Measurements from ENCODE around the gene PRKAA1.
A peak's percentile ranks its signal among the peaks of the same experiment; 100 is the strongest.
"Not testable (repeated sequence)": the region's sequence is repeated elsewhere in the genome, so short reads cannot be mapped to it uniquely, and the experiment has no call there.

Gene PRKAA1

GRCh38 chr5:40825461-40826043, 27.4 kb upstream of the PRKAA1 start:
- DNase-seq, result not testable (repeated sequence)

GRCh38 chr5:40823459-40823858, 25.3 kb upstream of the PRKAA1 start:
- DNase-seq, result no peak

DNA sequence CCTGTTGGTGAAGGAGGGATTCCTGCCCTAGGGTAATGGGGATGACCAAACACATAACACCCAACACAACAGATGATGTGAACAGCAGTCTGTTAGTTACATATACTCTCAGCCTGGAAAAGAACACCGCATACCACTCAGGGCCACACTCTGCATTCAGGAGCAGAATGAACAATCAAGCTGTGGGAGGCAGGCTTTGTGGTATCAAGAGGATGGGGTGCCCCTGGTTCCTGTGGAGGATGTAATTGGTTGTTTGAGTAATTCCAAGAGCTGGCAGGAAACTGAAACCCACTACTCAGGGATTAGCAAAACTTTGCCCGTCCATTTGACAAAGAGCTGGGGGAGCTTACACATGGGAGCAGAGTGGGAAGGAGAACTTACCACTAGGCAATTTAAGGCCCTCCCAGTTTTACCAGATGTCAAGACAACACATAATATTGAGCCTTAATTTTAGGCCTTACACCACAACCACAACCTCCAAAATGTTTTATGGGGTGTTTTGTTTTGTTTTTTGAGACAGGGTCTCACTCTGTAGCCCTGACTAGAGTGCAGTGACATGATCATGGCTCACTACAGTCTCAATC, 15.6 kb upstream of the PRKAA1 start:
- DNase-seq, result no peak

GRCh38 chr5:40812125-40812524, 14.0 kb upstream of the PRKAA1 start:
- no peak for DNase-seq

- DNase-seq, result no peak
Observed at GRCh38 chr5:40801771-40802562, 3.8 kb upstream of the PRKAA1 start.

- DNase-seq, result no peak
Observed at GRCh38 chr5:40799258-40799657, 1.1 kb upstream of the PRKAA1 start.

DNA sequence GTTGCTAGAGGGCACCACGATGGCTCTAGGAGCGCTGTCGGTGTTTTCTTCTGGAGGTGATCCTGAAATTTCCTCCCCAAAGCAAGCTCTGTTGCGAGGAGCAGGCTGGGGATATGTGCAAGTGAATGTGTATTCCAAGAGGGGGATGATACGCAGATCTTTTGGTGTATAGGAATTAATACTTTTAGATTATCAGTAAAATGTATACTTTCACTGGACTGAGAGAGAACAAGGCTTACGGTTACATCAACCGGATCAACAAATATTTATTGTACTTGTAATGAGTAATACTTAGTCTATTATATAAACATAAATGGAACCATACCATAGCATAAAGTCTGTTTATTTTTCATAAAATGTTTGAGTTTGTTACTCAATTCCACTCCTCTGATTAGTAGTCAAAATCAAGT, 632 bp upstream of the PRKAA1 start:
- no peak for DNase-seq

- DNase-seq, result peak; percentile 65
Observed at GRCh38 chr5:40797273-40798011, 732 bp downstream of the PRKAA1 start.

GRCh38 chr5:40796487-40796889, 1.7 kb downstream of the PRKAA1 start:
- DNase-seq, result peak; percentile 63

GRCh38 chr5:40794877-40795276, 3.3 kb downstream of the PRKAA1 start:
- DNase-seq, result not testable (repeated sequence)

DNA sequence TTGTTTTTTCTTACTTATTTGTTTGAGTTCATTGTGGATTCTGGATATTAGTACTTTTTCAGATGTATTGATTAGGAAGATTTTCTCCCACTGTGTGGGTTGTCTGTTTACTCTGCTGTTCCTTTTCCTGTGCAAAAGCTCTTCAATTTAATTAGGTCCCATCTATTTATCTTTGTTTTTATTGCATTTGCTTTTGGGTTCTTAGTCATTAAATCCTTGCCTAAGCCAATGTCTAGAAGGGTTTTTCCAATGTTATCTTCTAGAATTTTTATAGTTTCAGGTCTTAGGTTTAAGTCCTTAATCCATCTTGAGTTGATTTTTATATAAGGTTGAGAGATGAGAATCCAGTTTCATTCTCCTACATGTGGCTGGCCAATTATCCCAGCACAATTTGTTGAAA, 3.8 kb downstream of the PRKAA1 start:
- not testable (repeated sequence) for DNase-seq

- not testable (repeated sequence) for DNase-seq
Observed at GRCh38 chr5:40792691-40793090, 5.5 kb downstream of the PRKAA1 start.

DNA sequence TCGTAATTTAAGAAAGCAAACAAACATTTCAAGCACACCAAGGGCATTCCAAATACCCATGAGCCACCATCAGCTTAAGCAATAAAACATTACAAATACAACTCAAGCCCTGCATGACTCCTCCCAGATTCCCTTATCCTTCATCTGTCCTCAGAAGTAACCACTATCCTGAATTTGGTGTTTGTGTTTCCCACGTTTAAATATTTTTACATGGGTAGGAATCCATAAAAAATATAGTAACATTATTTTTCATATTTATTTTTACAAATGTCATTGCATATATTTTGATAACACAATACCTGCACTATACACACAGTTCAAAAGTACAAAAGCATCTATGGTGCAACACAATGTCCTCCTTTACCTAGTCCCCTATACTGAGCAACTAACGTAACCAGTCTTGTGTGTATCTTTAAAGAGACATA, 6.4 kb downstream of the PRKAA1 start:
- DNase-seq, result no peak

DNA sequence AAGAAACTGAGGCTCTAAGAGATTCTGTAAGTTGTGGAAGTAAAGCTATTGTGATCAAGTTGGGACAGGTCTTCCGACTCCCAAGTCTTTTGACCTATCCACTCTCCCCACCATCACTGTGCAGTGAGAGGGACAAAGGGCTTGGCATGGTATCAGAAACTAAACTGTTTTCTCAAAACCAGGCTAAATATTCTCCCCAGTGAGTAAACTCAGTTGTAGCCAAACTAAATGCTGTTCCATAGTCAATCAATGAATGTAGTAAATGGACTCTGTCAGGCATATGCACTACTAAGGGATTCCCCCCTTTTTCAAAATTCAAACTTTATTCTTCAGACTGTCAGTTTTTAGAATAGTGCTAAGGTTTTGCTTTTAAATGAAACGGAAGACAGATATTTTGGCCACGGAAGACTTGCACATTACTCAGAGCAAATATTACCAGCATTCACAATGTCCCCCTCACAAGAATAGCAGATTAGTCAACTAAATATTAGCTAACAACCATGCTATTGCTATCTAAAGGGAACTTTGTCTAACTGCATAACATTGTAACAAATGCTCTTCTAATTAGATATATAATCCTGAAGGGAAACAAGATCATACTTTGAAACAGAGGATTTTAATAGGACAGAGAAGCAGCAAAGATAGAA, 7.1 kb downstream of the PRKAA1 start:
- no peak for DNase-seq

DNA sequence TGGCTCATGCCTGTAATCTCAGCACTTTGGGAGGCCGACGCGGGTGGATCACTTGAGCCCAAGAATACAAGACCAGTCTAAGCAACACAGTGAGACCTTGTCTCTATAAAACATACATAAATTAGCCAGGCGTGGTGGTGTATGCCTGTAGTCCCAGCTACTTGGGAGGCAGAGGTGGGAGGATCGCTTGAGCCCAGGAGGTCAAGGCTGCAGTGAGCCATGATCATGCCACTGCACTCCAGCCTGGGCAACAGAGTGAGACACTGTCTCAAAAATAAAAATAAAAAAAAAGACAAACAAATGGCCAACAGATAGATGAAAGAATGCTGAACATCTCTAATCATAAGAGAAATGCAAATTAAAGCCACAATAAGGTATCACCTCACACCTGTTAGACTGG, 9.2 kb downstream of the PRKAA1 start:
- DNase-seq, result not testable (repeated sequence)

- no peak for DNase-seq
Observed at GRCh38 chr5:40787986-40788385, 10.2 kb downstream of the PRKAA1 start.

DNA sequence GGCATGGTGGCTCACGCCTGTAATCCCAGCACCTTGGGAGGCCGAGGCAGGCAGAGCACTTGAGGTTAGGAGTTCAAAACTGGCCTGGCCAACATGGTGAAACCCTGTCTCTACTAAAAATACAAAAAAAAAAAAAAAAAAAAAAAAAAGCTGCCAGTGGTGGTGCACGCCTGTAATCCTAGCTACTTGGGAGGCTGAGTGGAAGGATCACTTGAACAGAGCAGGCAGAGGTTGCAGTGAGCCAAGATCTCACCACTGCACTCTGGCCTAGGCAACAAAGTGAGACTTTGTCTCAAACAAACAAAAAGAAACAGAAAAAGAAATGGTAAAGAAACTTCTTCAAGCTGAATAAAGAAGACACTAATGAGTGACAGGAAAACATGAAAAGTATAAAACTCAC, 11.5 kb downstream of the PRKAA1 start:
- DNase-seq, result not testable (repeated sequence)

GRCh38 chr5:40784916-40785315, 13.3 kb downstream of the PRKAA1 start:
- no peak for DNase-seq

DNA sequence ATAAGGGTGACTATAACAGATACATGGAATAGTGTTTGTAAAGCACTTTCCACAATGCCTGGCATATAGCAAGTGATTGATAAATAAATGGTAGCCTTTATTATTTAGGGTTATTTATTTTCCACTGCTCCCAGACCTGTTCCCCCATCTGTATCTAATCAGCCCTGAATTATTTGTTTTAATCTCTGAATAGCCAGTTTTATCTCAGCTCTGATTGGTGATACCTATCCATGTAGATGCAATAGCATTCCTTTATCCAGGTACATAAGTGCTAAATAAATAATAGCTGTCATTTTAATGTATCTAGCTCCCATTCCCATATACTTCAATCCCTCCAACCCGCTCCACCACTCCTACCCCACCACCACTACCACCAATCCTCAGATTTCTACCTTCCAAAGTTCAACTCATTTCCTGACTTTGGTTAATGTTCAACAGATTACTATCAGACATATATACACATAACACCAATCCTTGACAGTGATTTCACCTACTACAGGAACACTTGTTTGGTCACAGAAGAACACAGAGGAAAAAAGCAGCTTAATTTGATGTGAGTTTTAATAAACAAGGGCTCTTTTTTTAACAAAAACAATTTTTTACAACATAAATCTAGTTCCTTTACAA, 14.0 kb downstream of the PRKAA1 start:
- DNase-seq, result no peak

DNA sequence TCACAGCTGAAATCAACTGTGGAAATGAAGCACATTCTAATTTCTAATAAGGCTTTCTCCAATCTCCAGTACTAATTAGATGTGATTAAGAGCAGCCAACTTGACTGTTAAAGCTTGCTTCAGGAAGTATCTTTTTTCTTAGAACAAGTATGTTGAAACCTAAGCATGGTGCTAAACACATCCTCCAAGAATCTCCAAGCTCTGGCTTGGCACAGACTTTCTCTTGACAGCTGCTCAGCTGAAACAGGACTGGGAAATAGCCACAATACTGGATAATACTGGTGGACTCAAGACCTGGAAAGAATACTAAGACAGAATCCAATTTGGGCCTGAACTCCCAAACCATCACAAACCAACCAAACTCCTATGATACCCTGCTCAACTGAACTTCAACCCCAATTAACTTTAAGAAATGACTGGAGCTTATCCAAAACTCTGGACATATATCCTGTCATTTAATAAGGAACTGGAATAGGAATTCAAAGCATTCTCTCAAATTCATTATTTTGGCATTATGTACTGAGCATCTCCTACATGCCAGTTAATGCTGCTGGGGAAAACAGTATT, 16.2 kb downstream of the PRKAA1 start:
- DNase-seq, result no peak

- no peak for DNase-seq
Observed at GRCh38 chr5:40780858-40781257, 17.3 kb downstream of the PRKAA1 start.

DNA sequence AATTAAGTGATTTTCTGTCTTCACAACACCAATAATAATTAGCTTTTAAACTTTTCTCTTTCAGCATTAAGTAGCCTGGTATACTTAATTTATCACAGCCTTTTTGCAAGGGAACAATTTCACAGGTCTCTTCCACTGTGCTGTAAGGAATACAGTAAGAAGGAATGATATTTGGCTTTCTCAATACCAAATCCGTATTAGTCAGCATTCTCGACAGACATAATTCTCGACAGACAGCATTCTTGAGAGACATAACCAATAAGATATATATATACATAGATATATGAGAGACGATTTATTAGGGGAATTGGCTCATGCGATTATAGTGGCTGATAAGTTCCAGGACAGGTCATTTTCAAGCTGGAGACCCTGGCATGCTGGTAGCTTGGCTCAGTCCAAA, 18.0 kb downstream of the PRKAA1 start:
- no peak for DNase-seq

Measured in suppressor macrophage treated with lipopolysaccharide for 4 hours (primary cell).